GM23338 (cell line): ENCODE data around the gene NTPCR. TPM values are rescaled to one million over a fixed set of nuclear protein-coding genes. Genes with fewer than 3 reads are reported as not detected.

ENCODE experiments used
- ATAC-seq: fragments of 200-7000 bp; cut with Tn5 transposase; 3 replicates; pipeline ENCODE4 v1.9.1; 2020
- DNase-seq: peaks from one replicate; pipeline ENCODE4 v3.0.0-alpha.2; 2015; ENCODE audit warnings: low spot score
- H2AFZ ChIP-seq: fragments of 200-600 bp; sonication (generic); 2 replicates; pipeline ENCODE4 v1.8.0; 2016; ENCODE audit warnings: antibody characterized with exemption, mild to moderate bottlenecking, moderate library complexity
- H3F3A ChIP-seq: fragments of 200-600 bp; sonication (generic); replicated peaks from 2 replicates; pipeline ENCODE4 v1.8.0; 2017; ENCODE audit warnings: antibody characterized with exemption, mixed run types, low read depth
- H3K27ac ChIP-seq: fragments of 200-600 bp; sonication (generic); 2 replicates; pipeline ENCODE4 v1.6.1; 2016; ENCODE audit warnings: low read depth
- H3K27me3 ChIP-seq: fragments of 200-600 bp; sonication (generic); 2 replicates; pipeline ENCODE4 v1.8.0; 2016; ENCODE audit warnings: mild to moderate bottlenecking, mixed run types, moderate library complexity; ENCODE audit not compliant: insufficient read depth
- H3K36me3 ChIP-seq: fragments of 200-600 bp; sonication (generic); 2 replicates; pipeline ENCODE4 v1.8.0; 2016; ENCODE audit warnings: mild to moderate bottlenecking; ENCODE audit not compliant: insufficient read depth
- H3K4me1 ChIP-seq: fragments of 200-600 bp; sonication (generic); 2 replicates; pipeline ENCODE4 v1.8.0; 2016; ENCODE audit warnings: mild to moderate bottlenecking, moderate library complexity; ENCODE audit not compliant: insufficient read depth
- H3K4me2 ChIP-seq: fragments of 200-600 bp; sonication (generic); 2 replicates; pipeline ENCODE4 v1.7.1; 2017; ENCODE audit warnings: mixed run types
- H3K4me3 ChIP-seq: fragments of 200-600 bp; sonication (generic); 2 replicates; pipeline ENCODE4 v1.6.1; 2016; ENCODE audit warnings: mixed run types
- H3K79me2 ChIP-seq: fragments of 200-600 bp; sonication (generic); replicated peaks from 2 replicates; pipeline ENCODE4 v1.8.0; 2017; ENCODE audit warnings: mild to moderate bottlenecking; ENCODE audit not compliant: insufficient read depth
- H3K9me2 ChIP-seq: fragments of 200-600 bp; sonication (generic); 2 replicates; pipeline ENCODE4 v1.8.0; 2017; ENCODE audit not compliant: insufficient read depth
- H4K20me1 ChIP-seq: fragments of 200-600 bp; sonication (generic); replicated peaks from 2 replicates; pipeline ENCODE4 v1.8.0; 2017; ENCODE audit warnings: mild to moderate bottlenecking; ENCODE audit not compliant: insufficient read depth
- H3K27ac Mint-ChIP-seq: 2 replicates; pipeline ENCODE4 v1.8.0; 2020; ENCODE audit warnings: inconsistent platforms, mild to moderate bottlenecking, moderate library complexity, mixed read lengths
- H3K27me3 Mint-ChIP-seq: 3 replicates; pipeline ENCODE4 v1.8.0; 2022; ENCODE audit warnings: low read depth, mild to moderate bottlenecking, moderate library complexity, mixed read lengths, inconsistent platforms; ENCODE audit not compliant: insufficient read depth, poor library complexity
- H3K36me3 Mint-ChIP-seq: 3 replicates; pipeline ENCODE4 v1.8.0; 2021; ENCODE audit warnings: low read depth, mild to moderate bottlenecking, inconsistent platforms, moderate library complexity, mixed read lengths
- H3K4me1 Mint-ChIP-seq: 3 replicates; pipeline ENCODE4 v1.8.0; 2020; ENCODE audit warnings: mild to moderate bottlenecking, inconsistent platforms, mixed read lengths
- H3K4me3 Mint-ChIP-seq: 3 replicates; pipeline ENCODE4 v1.8.0; 2021; ENCODE audit warnings: moderate library complexity, mild to moderate bottlenecking, inconsistent platforms, mixed read lengths
- H3K9me3 Mint-ChIP-seq: 3 replicates; pipeline ENCODE4 v1.8.0; 2020; ENCODE audit warnings: moderate library complexity, mild to moderate bottlenecking, inconsistent platforms, mixed read lengths
- ETS1 ChIP-seq: IDR thresholded peaks from 2 replicates; pipeline ENCODE4 v1.6.1; 2016; ENCODE audit warnings: antibody characterized with exemption
- STAT1 ChIP-seq: IDR thresholded peaks from one replicate; pipeline ENCODE4 v1.6.1; 2016; ENCODE audit warnings: antibody characterized with exemption; ENCODE audit not compliant: unreplicated experiment
- ZNF462 ChIP-seq: fragments of 250-450 bp; sonication (Bioruptor Pico); IDR thresholded peaks from 2 replicates; pipeline ENCODE4 v1.5.0; 2020; ENCODE audit warnings: mild to moderate bottlenecking, moderate library complexity
- polyA plus RNA-seq: library from polyadenylated mRNA; unstranded; fragments of >200 nt; fragmentation: Nextera tagmentation; extraction: Ambion mirVana; gene quantifications from 2 replicates; pipeline ENCODE4 v1.2.1, GENCODE V29; 2016
- total RNA-seq: library from RNA; depleted of rRNA; stranded (reverse); fragments of >200 nt; shearing (Covaris generic); gene quantifications from 2 replicates; pipeline ENCODE4 v1.2.3, GENCODE V29; 2014

The NTPCR gene
- total and polyA plus RNA-seq, 2 experiments from 2014 or later = 64.1 to 150 TPM

- no peak for TF ChIP-seq ZNF462 (CRISPR knock-in tag)
These were observed 23.5 kb downstream of the NTPCR start (continued) for GRCh38 chr1:232973652-232974611.

GRCh38 chr1:232974971-232975370, 24.6 kb downstream of the NTPCR start:
- H3K79me2 ChIP-seq = 0 out of 2 replicates have a peak, but pooled peaks cover 3% of the 10 kb centered on the region
- H3K27ac Mint-ChIP-seq = no peak overlapping the region

More at GRCh38 chr1:232974971-232975370, 24.6 kb downstream of the NTPCR start:
- no peak for TF ChIP-seq ETS1
- TF ChIP-seq STAT1 = no peak
- H3K36me3 ChIP-seq = peaks cover 36% of the 10 kb centered on the region
- H3K4me1 Mint-ChIP-seq = no peaks in the 10 kb centered on the region
- no peaks in the 10 kb centered on the region for H3F3A ChIP-seq
- H3K36me3 Mint-ChIP-seq = peaks cover 66% of the 10 kb centered on the region
- no peak overlapping the region for H3K4me3 Mint-ChIP-seq
- ATAC-seq (no peak), DNase-seq (no peak)
- H2AFZ ChIP-seq = no peak overlapping the region
- peaks cover 5% of the 10 kb centered on the region for H3K27me3 Mint-ChIP-seq
- no peaks in the 10 kb centered on the region for H3K4me1 ChIP-seq
- no peaks in the 10 kb centered on the region for H3K27me3 ChIP-seq
- no peak overlapping the region for H3K27ac ChIP-seq
- H3K9me2 ChIP-seq = no peaks in the 10 kb centered on the region
- H3K4me2 ChIP-seq = no peak overlapping the region
- H3K4me3 ChIP-seq = no peak overlapping the region
- no peaks in the 10 kb centered on the region for H4K20me1 ChIP-seq
- peaks cover 3% of the 10 kb centered on the region; the same call in 1 of the 3 replicates for H3K9me3 Mint-ChIP-seq
